Esophagus muscularis mucosa (tissue), 4 donors: ENCODE data around the gene FHL3. TPM values are rescaled to one million over a fixed set of nuclear protein-coding genes. Genes with fewer than 3 reads are reported as not detected.

ENCODE experiments used
- DNase-seq: peaks from one replicate; pipeline ENCODE4 v3.0.0-alpha.2; 2017; ENCODE audit errors: extremely low spot score
- H3K27ac ChIP-seq, 4 donors: fragments of 200-600 bp; sonication (generic); replicated peaks in 1 of 4; 1 replicate in 3 of 4; 2 replicates in 1 of 4; pipeline ENCODE4 v1.5.1; 2016 to 2019; ENCODE audit warnings: mild to moderate bottlenecking in 1 of 4
- H3K27me3 ChIP-seq, 4 donors: fragments of 200-600 bp; sonication (generic); one replicate each; pipeline versions ENCODE4 v1.5.1 to v1.6.0; 2016 to 2019
- H3K36me3 ChIP-seq, 4 donors: fragments of 200-600 bp; sonication (generic); one replicate each; pipeline ENCODE4 v1.5.1; 2016 to 2019
- H3K4me1 ChIP-seq, 4 donors: fragments of 200-600 bp; sonication (generic); one replicate each; pipeline ENCODE4 v1.5.1; 2016 to 2019
- H3K4me3 ChIP-seq, 4 donors: fragments of 200-600 bp; sonication (generic); 1 replicate in 2 of 4; 2 replicates in 2 of 4; pipeline ENCODE4 v1.5.1; 2016 to 2019; ENCODE audit warnings: mild to moderate bottlenecking in 4 of 4, moderate library complexity in 1 of 4
- H3K9me3 ChIP-seq, 4 donors: fragments of 200-600 bp; sonication (generic); 1 replicate in 3 of 4; 2 replicates in 1 of 4; pipeline ENCODE4 v1.5.1; 2016 to 2019
- CTCF ChIP-seq, 3 experiments: fragments of 200-600 bp in 2 of 3; fragments of 450-650 bp in 1 of 3; sonication (generic) in 2 of 3; IDR thresholded peaks; one replicate each; pipeline ENCODE4 v1.5.1; 2017 to 2019; ENCODE audit warnings: antibody characterized with exemption in 3 of 3, mild to moderate bottlenecking in 2 of 3, moderate library complexity in 1 of 3
- EP300 ChIP-seq: sonication (generic); formaldehyde crosslinking; IDR thresholded peaks from one replicate; pipeline ENCODE4 v1.6.1; 2017; ENCODE audit warnings: antibody characterized with exemption
- POLR2A ChIP-seq: fragments of 450-650 bp; IDR thresholded peaks from one replicate; pipeline ENCODE4 v1.6.1; 2017; ENCODE audit warnings: antibody characterized with exemption, moderate library complexity, mild to moderate bottlenecking, low read depth
- POLR2AphosphoS5 ChIP-seq, 2 donors: sonication (generic); formaldehyde crosslinking; IDR thresholded peaks; one replicate each; pipeline ENCODE4 v1.6.1; 2017; ENCODE audit warnings: antibody characterized with exemption in 2 of 2
- WGBS: methylation state at CpG from one replicate; pipeline ENCODE4 v1.1.5; 2018; 5-methylcytosine and 5-hydroxymethylcytosine counted together
- intact Hi-C: fragments of 100-400 bp; cut with DNase I; formaldehyde crosslinking; loops from one replicate; pipeline ENCODE4 v1.15.1; 2023
- total RNA-seq, 4 donors: library from RNA; depleted of rRNA; stranded (reverse); fragments of >200 nt; gene quantifications; one replicate each; pipeline versions ENCODE4 v1.1.0 to v1.2.1, GENCODE V29; 2016

FHL3 gene
- total RNA-seq, 4 donors from 2014 or later, result 38.3 to 76.9 (median 52.9) TPM

GRCh38 chr1:38045401-38046332, 40.4 kb upstream of the FHL3 start:
- H3K36me3 ChIP-seq, result no peaks in the 10 kb centered on the region
- no peaks in the 10 kb centered on the region for H3K9me3 ChIP-seq
- H3K4me3 ChIP-seq, result peak overlapping the region; percentile 64 to 80 (median 73)
- H3K27me3 ChIP-seq, result peaks cover 5 to 58% (median 44%) of the 10 kb centered on the region in 4 donors
- H3K27ac ChIP-seq, result no peak overlapping the region
- intact Hi-C loops, result no loop called here
- H3K4me1 ChIP-seq, result peaks cover 29 to 41% (median 36%) of the 10 kb centered on the region in 4 donors
- TF ChIP-seq CTCF (IDR thresholded peaks at IDR 0.05) (no peak), POLR2AphosphoS5 (IDR thresholded peaks at IDR 0.05) (no peak), EP300 (no peak), POLR2A (no peak)
- 3% methylated on average over 13 of the region's 115 CpGs for WGBS
- DNase-seq, result no peak

GRCh38 chr1:38044221-38045215, 39.2 kb upstream of the FHL3 start:
- intact Hi-C loops, result no loop called here

GRCh38 chr1:38043036-38043747, 37.9 kb upstream of the FHL3 start:
- no peak for DNase-seq
- WGBS, result 90% methylated on average over 9 of the region's 12 CpGs
- peaks cover 5 to 80% (median 46%) of the 10 kb centered on the region in 4 donors for H3K27me3 ChIP-seq

More at GRCh38 chr1:38044221-38045215, 39.2 kb upstream of the FHL3 start:
- Histone ChIP-seq H3K4me1 (peaks cover 29 to 41% (median 36%) of the 10 kb centered on the region in 4 donors), H3K27me3 (peaks cover 5 to 70% (median 45%) of the 10 kb centered on the region in 4 donors), H3K27ac (no peak overlapping the region), H3K36me3 (no peaks in the 10 kb centered on the region), H3K9me3 (no peaks in the 10 kb centered on the region), H3K4me3 (peak overlapping the region; percentile 3 to 80 (median 50))
- TF ChIP-seq CTCF (IDR thresholded peaks at IDR 0.05) (no peak), POLR2AphosphoS5 (IDR thresholded peaks at IDR 0.05) (no peak), EP300 (no peak), POLR2A (no peak)
- no peak for DNase-seq
- 7% methylated on average over 56 of the region's 70 CpGs for WGBS

More at GRCh38 chr1:38043036-38043747, 37.9 kb upstream of the FHL3 start:
- Histone ChIP-seq H3K4me3 (no peak overlapping the region), H3K9me3 (no peaks in the 10 kb centered on the region), H3K27ac (no peak overlapping the region), H3K36me3 (no peaks in the 10 kb centered on the region), H3K4me1 (peaks cover 29 to 40% (median 35%) of the 10 kb centered on the region in 4 donors)
- no peak for TF ChIP-seq POLR2AphosphoS5 (IDR thresholded peaks at IDR 0.05)
- TF ChIP-seq CTCF (IDR thresholded peaks at IDR 0.05), result no peak
- no peak for TF ChIP-seq POLR2A
- no peak for TF ChIP-seq EP300
- intact Hi-C loops, result no loop called here
